ENCODE measurements around the gene LRPPRC.
"Not testable (repeated sequence)": the region's sequence is repeated elsewhere in the genome, so short reads cannot be mapped to it uniquely, and the experiment has no call there.

Gene LRPPRC

DNA sequence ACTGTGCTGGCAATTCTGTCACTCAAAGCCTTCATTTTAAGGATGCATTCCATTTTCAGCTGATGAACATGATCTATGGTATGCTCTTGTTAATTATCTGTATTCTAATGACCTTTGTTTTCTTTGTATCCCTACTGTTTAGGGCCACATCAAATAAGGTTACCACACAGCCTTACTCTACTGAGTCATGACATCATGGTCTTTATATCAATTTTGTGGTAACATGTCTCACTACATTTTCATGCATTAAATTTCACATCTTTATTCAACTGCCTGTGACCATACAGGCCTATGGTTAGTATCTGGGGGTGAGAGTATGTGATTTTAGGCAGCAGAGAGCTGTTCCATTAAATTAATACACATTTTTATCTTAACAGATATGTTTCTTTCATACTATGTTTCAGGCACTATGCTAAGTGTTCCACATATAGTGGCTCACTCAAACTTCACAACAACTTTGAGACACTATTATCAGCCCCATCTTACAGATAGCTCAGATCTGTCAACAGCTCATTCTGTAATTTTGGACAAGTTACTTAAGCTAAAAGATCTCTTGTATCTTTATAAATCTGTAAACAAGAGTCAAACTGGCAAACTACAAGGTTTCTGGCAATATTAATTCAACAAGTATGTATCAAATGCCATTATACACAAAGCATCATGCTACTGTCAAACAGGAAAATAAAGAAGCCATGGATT, 18.0 kb downstream of the LRPPRC start:
- DNase-seq, result no peak

DNA sequence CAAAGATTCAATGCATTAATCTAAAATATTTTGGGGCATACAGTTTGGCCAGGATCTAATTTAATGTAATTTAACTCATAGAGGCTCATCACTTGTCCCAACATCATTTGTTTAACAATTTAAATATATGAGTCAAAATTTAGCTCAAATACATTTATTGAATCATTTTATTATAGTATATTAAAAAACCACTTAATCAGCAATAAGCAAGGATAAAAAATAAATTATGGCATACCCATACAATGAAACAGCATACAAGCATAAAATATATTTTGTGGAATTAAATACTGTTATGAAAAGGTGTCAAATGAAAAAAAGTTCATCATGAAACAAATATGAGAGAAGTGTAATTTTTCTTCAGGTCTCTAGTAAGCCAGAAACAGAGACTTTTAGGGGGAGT, 34.9 kb downstream of the LRPPRC start:
- no peak for DNase-seq

DNA sequence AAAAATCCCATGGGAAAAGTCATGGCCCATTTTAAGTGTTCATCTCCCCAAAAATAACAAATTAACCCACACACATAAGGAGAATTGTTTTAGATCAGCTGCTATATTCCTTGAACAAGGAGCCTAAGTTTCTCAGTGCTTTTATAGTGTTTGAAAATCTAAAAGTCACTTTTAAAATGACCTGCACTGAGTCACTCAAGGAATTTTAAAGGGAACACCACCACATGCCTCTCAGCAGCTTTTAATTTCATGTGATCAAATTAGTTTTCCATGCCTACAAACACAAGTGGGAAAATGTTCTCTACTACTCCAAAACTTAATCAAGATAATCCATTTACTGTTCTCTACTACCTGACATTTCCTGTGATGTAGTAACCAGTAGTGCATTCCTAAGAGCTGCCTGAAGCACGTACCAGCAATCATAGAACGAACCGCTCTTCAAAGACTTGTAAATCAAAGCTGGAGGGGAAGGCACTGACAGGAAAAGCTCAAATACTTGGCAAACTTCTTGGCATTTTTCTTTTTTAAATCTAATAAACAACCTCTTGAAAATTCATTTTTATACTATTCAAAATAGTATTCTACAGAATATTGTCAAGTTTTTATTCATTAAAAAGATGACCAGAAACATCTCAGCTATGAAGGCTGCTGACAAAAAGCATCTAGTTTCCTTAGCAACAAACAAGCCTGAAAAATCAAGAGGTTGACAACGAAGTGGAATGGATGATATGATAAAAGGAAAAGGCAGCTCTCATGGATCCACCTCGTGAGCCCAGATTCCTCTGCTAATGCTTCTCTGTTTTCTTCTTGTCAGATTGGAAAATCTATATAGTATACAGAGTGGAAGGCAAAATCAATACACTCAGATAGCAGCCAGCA, 37.2 kb downstream of the LRPPRC start:
- no peak for DNase-seq

DNA sequence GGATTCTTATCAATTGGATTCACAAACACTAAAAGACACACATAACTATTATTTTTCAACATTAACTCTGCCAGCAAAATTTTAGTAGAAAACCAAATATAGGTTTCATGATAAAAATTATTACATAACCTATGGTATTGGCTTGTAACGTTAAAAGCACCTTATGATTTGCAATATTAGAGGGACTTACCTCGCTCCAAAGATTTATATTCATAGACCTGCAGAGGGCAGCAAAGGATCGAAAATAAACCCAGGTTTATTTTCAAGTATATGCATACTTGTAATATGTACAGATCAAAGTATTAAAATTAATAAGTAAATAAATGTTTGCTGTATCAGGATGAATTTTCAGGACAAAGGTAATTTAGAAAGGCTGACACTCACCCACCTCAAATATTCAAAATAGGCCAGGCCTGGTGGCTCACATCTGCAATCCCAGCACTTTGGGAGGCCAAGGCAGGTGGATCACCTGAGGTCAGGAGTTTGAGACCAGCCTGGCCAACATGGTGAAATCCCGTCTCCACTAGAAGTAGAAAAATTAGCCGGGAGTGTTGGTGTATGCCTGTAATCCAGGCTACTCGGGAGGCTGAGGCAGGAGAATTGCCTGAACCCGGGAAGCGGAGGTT, 45.3 kb downstream of the LRPPRC start:
- DNase-seq, result peak; percentile 61

DNA sequence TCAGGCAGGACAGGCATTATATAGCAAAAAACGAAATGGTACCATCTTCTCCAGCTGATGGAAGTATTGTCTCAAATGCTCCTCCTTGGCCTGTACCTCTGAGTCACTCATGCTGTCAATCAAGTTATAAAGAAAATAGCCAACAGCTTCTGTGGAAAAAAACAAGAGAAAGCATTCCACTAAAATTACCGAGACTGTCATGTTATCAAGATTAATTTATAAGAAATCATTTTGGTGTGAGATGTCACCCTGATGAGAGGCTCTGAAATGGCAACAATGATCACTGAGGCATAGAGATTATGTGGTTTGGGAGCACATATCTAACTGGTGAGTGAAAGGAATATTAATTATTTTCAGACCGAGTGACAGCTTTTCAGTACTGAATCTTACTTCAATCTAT, 47.4 kb downstream of the LRPPRC start:
- DNase-seq, result no peak

DNA sequence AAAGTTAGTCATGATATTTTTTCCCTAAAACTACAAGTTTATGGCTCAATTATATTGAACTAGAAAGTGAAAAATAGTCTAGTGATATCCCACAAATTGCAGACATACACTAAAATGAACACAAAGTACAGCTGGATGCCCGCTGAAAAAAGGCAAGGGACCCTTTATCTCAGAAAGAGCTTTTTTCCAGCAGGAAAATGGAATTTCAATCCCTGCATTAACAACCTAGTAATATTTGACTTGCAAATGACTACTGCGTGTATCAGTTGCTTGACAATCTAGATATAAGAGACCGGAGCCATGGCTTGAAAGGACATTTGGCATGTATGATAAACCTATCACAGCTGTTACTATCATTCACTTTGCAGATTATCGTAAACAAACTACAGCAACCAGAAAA, 49.1 kb downstream of the LRPPRC start:
- DNase-seq, result no peak

DNA sequence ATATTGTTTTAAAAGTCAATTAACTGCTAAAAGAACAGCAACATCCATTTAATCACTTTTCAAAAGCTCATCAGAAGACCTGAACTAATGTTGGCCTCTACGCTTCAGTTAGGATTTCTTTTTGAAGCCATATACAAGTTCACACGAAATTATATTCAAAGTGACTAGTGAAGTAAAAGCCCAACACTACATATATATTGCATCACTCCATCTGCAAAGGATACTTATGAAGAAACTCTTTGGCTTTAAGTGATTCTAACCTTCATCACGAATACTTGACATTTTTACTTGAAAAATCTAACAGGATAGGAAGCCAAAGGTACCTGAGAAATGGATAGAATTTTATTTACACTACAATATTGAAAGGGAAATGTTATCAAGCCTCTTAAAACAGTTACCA, 50.4 kb downstream of the LRPPRC start:
- DNase-seq, result no peak

DNA sequence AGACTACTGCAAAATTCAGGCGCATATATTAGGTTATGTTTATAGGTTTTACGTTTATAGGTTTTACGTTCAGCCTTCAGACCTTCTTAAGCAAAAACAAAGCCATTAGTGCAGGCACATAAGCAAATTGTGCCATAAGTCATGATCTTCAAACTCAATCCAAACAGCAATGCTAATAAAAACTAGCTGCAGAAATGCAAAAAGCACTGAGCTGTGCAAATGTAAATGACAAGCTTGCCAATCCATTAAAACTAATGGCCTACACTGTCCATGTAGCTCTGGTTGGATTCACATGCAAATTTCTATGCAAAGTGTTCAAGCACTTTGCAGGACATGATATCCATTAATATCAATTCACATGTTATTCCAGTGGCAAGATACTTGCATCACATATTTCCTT, 50.9 kb downstream of the LRPPRC start:
- peak; percentile 38 for DNase-seq

DNA sequence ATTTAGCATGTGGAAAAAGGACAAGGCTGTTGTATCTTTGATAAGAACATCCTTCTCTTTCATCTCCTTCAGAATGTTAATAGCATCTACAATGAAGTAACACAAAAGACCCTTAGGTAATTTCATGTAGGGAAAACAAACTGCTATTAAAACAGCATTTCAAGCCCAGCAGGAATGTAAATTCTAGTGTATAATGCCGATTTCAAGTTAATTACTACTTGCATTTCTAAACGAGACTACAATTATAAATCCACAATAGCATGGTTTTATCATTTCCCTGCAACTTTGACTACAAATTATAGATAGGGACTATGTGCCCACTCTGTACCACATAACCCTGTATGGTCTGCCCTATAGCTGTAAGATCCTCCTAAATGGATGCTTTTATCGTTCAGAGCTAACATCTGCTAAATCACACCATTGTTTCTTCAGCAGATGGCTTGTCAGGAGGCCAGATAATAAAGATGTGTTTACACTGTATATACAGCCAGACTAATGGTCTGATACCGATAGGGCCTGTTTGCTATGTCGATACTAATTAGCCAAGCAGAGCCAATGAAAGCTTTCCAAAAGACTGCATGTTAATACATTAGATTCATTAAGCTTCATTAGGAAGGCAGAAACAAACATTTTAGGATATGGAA, 51.9 kb downstream of the LRPPRC start:
- peak; percentile 99 for DNase-seq

DNA sequence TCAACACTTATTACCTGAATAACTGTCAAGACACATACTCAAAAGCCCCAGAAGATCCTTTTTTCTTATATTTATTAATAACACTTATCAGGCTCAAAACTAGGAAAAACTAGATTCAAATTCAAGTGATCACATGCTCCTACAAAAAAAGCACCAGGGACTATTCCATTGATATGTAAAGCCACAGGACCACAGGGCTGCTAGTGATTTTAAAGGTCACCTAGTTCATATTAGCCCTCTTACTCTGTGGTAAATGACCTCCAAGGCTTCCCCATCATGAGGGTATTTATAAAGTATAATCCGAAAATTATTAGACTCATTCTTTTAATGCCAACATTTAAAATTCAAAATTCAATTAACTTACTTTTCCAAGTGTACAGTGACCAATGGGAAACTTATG, 52.5 kb downstream of the LRPPRC start:
- peak; percentile 87 for DNase-seq

DNA sequence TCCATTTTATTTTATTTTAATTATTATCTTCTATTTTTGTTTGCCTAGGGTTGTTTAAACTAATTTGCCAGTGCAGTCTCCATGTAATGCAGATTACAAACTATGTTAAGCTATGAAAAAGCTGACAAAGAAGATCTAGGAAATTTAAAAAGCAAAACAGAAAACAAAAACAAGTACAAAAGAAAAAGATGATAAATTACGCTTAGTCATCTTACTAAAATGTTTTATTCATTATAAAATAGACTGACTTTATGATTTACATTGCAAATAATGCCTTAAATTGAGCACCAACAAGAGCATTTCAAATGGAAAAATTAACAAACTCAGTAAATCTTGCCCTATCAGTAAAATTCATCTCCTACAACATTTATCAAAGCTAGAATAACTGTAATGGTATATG, 52.9 kb downstream of the LRPPRC start:
- no peak for DNase-seq

DNA sequence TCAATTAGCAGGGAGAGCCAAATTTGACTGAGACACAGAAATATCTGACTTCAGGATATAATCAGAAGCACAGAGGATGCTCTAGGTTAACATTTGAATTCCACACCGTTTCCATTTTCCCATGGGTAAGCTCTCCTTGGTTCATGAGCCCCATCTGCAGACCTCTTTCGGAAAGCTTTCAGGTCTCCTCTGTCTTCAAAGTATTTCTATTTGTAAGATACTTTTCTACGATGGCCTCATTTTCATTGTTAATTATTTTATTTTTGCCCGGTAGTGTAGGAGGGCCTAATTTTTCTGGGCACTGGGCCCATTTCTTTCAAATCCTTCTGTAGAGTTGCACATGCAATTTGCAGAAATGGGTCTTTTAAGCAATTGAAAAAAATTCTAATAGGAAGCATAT, 53.8 kb downstream of the LRPPRC start:
- DNase-seq, result peak; percentile 72

DNA sequence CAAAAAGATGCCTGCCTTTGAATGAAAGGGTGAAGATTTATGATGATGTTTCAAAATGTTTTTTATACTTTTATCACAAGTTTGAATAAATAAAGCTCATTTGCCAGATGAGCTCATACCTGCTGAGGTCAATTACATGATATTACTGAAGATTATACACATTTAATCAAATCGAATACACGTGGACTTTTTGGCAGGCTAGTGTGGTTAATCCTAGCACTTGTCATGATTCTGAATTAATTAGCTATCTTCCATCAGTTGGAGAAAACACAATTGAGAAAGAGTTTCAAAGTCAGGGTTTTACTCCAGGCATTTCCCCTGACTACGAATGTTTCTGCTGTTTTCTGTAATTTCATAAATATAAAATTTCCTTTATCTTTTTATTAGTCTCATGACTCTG, 54.4 kb downstream of the LRPPRC start:
- DNase-seq, result peak; percentile 59

DNA sequence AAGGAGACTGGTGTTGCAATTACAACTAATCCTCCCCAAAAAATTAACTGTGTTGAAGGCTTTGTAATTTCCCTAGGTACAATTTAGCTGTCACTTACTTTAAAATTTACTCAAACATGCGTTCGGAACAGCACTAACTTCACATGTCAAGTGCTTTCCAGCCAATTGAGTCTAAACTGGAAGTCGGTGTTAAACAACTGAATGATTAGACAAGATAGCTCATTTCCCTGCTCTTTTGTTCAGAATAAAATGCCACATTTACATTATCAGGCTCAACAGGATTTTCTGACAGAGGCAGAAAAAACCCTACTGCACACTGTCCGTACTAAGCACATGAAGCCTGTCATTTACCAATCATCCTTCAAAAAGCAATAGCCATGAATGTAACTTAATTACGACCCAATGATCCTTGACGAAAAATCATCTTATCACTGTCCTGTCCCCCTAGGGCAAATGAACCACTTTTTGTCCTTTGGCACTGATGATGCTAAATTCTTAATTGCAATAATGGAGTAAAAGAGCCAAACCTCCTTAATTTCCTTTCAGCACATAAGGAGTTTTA, 56.0 kb downstream of the LRPPRC start:
- DNase-seq, result peak; percentile 97

DNA sequence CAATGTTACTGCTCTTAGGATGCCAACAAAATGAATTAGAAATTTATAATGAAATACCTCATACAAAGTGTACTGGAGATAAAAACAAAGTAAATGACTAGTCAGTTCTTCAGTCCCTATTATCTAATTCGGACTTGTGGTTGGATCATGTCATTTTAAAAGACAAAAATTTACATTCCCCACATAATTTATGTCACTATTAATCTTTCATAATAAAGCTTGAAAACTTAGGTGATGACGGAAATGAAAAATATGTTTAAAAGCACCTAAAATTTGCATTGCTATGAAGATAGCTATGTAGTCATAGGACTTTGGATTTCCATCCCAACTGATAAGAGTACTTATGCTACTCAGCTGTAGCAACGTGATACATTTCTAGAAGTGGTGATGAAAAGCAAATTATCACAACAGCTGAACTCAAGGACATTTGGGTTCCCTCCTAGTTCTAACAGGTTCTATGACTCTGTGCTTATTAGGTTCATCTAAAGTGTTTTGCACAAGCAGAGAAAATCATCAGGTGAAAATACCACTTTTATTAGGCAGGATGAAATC, 58.4 kb downstream of the LRPPRC start:
- peak; percentile 15 for DNase-seq

DNA sequence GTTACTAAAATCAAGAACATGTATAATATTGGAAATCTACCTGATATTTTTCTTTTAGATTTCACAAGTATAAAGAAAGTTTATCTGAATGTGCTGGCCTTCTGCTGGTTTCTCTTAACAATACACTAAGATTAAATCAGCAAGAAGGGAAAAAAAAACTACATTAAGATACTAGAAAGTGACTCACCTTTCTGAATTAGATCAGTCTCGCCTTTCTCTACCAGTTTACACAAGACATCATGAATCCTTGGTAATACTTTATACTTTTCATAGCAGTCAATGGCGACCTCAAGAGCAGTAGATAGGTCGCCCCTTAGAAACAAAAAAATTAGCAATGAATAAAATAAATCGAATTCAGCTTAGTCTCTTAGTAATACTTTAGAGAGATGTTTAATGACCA, 61.2 kb downstream of the LRPPRC start:
- DNase-seq, result peak; percentile 15

DNA sequence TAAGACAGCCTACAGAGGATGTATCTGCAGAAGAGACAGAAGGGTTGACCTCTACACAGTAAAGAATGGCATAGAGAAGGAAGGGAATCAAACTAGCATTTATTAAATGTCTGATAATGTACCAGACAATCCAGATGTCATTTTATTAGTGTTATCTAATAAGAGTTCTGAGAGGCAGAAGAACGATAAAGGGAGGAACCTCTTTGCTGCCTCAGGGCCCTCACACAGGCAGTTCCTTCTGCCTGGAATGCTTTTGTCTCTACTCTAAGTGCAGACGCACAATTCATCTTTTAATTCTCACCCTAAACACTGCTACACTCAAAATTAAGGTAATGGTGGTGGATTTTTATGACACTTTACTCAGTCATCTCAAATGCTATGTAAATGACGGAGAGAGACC, 64.5 kb downstream of the LRPPRC start:
- DNase-seq, result no peak

DNA sequence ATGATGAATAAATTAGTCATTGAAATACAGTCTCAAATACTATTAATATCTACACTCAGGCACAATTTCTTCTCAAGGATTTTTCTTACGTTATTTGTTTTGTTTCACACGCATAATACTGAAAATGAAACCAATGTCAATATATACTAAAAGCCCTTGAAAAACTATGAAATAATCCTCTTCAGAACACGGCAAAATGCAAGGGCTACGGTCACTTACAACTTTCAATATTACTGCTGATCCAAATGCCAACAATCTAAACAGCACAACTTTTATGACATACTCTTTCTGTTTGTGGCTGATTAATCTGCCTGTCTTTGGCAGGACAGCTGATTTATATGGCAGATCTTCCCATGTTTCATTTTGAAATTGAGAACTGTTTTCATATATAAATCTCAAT, 68.3 kb downstream of the LRPPRC start:
- no peak for DNase-seq

DNA sequence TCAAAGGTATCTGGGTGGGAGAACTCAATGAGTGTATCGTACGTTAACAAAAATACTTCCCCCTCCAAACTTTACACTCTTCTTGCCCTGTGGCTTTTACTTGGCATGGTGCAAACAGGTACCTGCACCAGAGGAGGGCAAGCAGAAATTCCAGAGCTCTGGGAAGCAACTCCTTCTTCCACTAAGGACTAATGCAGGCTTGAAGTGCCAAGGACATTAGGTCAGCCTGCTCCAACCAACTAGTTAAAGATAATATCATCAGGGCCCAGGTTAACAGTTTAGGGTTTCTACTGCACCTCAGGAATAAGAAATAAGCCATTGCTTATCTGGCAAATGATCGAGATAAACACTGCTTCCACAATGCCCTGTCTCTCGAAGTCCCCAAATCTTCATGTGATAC, 70.4 kb downstream of the LRPPRC start:
- no peak for DNase-seq

DNA sequence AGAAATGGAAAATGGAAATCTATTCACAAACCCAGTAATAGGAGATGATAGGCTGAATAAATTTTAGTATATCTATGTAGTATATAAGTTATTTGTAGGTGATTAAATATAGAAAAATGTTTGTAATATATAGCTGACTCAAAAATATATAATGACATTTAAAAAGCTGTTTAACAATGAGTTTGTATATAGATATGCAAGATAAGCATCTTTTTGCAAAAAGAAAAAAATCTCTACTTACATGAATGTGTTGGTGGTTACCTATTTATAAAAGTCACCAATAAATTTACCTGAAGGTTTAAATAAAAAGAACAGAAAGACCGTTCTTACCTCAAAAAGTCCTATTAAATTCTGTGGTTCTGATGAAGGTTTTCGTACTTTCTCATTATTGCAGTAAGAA, 71.3 kb downstream of the LRPPRC start:
- DNase-seq, result no peak

DNA sequence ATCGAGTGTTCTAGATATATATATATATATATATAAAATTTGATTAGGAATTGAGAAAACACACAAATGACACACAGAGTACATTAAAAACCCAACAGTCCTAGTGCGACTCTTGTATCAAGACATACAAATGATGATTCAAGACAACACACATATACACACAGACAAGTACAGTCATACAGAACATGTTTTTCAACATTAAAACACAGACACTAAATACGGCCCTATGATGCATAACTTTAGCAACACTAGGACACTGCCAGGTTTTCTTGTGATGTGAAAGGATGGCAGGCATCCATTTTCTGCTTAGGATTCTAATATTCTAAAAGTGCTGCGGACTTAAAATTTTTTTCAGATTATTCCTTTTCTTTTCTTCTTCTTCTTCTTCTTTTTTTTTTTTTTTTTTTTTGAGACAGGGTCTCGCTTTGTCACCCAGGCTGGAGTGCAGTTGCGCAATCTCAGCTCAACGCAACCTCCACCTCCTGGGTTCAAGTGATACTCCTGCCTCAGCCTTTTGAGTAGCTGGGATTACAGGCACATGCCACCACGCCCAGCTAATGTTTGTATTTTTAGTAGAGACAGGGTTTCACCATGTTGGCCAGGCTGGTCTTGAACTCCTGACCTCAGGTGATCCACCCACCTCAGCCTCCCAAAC, 84.5 kb downstream of the LRPPRC start:
- DNase-seq, result not testable (repeated sequence)

DNA sequence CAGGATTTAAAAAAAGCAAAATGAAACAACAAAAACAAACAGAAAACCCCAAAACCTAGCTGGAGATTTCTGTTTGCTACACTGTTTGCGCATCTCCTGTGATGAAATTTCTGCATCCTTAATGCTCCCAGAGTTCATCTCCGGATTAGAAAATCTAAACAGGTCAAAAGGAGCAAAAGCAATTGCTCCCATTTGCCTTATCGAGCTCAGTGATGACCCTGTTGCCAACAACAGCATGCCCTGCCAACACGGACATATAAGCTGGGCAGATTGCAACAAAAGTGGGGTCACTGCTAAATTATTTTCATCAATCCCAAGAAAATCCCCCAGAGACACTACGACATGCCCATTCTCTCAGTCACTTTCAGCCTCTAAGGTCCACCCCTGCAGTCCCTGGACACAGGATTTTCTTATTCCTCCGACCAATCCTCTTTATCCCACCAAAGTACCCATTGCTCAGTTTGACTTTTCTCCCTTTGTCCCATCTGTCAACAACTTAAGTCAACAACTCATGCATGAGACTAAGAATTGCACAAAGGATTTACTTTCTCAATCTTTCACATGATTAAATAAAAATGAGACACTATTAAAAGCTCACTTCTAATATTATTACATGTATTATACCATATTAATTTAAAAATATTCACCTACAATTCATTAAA, 89.2 kb downstream of the LRPPRC start:
- no peak for DNase-seq
